ENCODE measurements around the gene SCAF4.
"Not testable (repeated sequence)": the region's sequence is repeated elsewhere in the genome, so short reads cannot be mapped to it uniquely, and the experiment has no call there.

Gene SCAF4

DNA sequence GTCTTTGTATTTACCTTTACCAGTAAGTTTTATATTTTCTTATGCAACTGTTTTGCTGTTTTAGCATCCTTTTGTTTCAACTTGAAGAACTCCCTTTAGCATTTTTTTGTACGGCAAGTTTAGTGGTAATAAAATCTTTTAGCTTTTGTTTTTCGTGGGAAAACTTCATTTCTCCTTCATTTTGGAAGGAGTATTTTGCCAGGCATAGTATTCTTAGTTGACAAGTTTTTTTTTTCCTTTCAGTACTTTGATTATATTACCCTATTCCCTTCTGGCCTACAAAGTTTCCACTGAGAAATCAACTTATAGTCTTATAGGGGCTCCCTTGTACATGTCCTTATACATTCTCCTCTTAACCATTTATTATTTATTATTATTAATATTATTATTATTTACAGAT, 95.0 kb downstream of the SCAF4 start:
- Mint-ChIP-seq H3K4me1 (no peaks in the 10 kb centered on the region), H3K27ac (no peak overlapping the region), H3K9me3 (peaks cover 19% of the 10 kb centered on the region), H3K4me3 (no peak overlapping the region), H3K27me3 (ENCODE audit: low read depth) (peaks cover 3% of the 10 kb centered on the region), H3K36me3 (ENCODE audit: low read depth) (peaks cover 4% of the 10 kb centered on the region)
- TF ChIP-seq, protein P1, sequence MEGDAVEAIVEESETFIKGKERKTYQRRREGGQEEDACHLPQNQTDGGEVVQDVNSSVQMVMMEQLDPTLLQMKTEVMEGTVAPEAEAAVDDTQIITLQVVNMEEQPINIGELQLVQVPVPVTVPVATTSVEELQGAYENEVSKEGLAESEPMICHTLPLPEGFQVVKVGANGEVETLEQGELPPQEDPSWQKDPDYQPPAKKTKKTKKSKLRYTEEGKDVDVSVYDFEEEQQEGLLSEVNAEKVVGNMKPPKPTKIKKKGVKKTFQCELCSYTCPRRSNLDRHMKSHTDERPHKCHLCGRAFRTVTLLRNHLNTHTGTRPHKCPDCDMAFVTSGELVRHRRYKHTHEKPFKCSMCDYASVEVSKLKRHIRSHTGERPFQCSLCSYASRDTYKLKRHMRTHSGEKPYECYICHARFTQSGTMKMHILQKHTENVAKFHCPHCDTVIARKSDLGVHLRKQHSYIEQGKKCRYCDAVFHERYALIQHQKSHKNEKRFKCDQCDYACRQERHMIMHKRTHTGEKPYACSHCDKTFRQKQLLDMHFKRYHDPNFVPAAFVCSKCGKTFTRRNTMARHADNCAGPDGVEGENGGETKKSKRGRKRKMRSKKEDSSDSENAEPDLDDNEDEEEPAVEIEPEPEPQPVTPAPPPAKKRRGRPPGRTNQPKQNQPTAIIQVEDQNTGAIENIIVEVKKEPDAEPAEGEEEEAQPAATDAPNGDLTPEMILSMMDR (IDR thresholded peaks at IDR 0.05; ENCODE audit: unreplicated experiment in 3 of 3) = no peak

DNA sequence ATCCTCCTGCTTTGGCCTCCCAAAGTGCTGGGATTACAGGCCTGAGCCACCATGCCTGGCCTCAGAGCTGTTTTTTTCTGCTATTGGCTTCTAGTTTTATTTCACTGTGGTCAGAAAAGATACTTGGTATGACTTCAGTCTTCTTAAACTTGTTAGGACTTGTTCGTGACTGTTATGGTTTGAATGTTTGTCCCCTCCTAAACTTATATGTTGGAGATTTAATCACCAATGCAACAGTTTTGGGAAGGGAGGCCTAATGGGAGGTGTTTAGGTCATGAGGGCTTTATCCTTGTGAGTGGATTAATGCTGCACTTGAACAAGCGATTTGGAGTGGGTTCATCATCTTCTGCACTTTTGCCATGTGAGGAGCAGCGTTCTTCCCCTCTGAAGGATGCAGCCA, 96.9 kb downstream of the SCAF4 start:
- TF ChIP-seq, protein P1 (IDR thresholded peaks at IDR 0.05; ENCODE audit: unreplicated experiment in 3 of 3) = no peak
- Mint-ChIP-seq H3K9me3 (peaks cover 17% of the 10 kb centered on the region), H3K27ac (no peak overlapping the region), H3K27me3 (ENCODE audit: low read depth) (peaks cover 3% of the 10 kb centered on the region), H3K4me3 (no peak overlapping the region), H3K4me1 (peaks cover 3% of the 10 kb centered on the region), H3K36me3 (ENCODE audit: low read depth) (peaks cover 4% of the 10 kb centered on the region)

DNA sequence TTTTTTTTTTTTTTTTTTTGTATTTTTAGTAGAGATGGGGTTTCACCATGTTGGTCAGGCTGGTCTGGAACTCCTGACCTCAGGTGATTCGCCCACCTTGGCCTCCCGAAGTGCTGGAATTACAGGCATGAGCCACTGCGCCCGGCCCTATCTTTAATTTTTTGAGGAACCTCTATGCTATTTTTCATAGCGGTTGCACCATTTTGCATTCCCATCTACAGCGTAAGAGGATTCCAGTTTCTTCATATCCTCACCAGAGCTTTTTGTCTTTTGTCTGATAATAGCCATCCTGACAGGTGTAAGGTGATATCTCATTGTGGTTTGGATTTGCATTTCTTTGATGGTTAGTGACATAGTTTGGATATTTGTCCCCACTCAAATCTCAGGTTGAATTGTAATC, 100.0 kb downstream of the SCAF4 start:
- H3K4me1 Mint-ChIP-seq; H3K27ac Mint-ChIP-seq; H3K9me3 Mint-ChIP-seq; H3K36me3 Mint-ChIP-seq (ENCODE audit: low read depth); H3K4me3 Mint-ChIP-seq; H3K27me3 Mint-ChIP-seq (ENCODE audit: low read depth): not testable (repeated sequence)

DNA sequence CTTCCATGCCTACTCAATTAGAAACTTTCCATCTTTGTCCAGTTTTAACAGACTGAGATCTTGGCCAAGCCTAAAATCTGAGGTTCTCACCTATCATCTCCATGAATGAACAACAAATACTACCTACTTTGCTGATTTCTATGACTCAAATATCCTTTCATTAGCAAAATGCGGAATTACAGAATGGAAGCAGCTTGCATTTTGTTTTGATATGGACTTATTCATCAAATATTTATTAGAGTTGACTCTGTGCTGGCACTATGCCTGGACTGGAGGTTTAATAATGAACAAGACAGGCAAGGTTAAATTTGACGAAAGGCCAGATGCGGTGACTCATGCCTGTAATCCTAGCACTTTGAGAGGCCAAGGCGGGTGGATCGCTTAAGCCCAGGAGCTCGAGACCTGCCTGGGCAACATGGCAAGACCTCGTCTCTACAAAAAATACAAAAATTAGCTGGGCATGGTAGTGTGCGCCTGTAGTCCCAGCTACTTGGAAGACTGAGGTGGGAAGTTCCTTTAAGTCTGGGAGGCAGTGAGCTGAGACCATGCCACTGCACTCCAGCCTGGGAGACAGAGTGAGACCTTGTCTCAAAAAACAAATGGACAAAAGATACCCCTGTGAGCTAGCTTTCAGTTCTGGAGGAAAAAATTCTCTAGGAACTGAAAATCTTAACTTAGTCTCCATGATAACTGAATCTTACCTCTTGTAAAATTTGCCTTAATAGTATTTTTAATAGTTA, 101.8 kb downstream of the SCAF4 start:
- Mint-ChIP-seq H3K27ac (peak overlapping the region in 2 of 3 experiments; percentile 5 to 33), H3K36me3 (ENCODE audit: low read depth) (no peaks in the 10 kb centered on the region), H3K4me3 (no peak overlapping the region), H3K4me1 (peaks cover 7% of the 10 kb centered on the region), H3K27me3 (ENCODE audit: low read depth) (peaks cover 3% of the 10 kb centered on the region), H3K9me3 (peaks cover under 1% of the 10 kb centered on the region)
- TF ChIP-seq, protein P1 (IDR thresholded peaks at IDR 0.05; ENCODE audit: unreplicated experiment in 3 of 3) = no peak

DNA sequence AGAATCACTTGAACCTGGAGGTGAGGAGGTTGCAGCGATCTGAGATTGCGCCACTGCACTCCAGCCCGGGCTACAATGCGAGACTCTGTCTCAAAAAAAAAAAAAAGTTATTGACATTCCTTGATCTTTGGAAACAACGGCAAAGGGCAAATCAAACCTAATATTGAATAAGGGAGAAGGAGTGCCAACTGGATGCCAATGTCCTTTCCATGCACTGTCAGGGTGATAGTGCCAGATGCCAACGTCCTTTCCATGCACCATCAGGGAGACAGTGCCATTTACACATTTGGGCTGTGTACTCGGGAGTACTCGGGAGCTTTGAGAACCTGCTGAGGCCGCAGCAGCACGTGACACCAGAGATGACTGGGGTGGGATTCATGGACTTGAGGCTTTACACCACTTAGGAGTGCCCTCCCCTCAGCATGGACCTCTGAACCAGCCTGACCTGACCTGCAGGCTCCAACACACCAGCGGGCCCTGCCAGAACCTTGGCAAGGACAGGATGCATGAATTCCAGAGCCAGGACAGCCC, 106.9 kb downstream of the SCAF4 start:
- H3K36me3 Mint-ChIP-seq (ENCODE audit: low read depth) = no peaks in the 10 kb centered on the region
- peaks cover 4% of the 10 kb centered on the region for H3K4me1 Mint-ChIP-seq
- no peak overlapping the region for H3K27ac Mint-ChIP-seq
- H3K27me3 Mint-ChIP-seq (ENCODE audit: low read depth) = no peaks in the 10 kb centered on the region
- TF ChIP-seq, protein P1 (IDR thresholded peaks at IDR 0.05; ENCODE audit: unreplicated experiment in 3 of 3) = no peak
- H3K4me3 Mint-ChIP-seq = no peak overlapping the region
- no peaks in the 10 kb centered on the region for H3K9me3 Mint-ChIP-seq

DNA sequence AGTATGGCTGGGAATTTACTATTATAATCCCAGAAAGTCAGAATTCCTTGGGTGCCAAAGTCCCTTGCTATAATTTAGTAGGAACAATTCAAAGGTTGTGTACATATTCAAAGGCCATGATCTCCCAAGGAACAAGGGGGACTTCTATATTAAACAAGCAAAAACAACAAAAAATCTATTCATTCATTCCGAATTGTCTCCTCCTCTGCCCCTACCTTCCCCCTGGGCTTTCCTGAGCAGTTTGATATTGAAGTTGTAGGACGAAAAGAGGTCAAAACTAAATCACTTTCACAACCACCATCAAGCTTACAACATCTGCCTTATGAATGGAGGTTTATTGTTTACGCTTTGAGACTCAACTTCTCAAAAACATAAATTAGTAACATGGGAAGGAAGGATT, 107.7 kb downstream of the SCAF4 start:
- Mint-ChIP-seq H3K9me3 (peaks cover under 1% of the 10 kb centered on the region), H3K4me1 (no peaks in the 10 kb centered on the region), H3K36me3 (ENCODE audit: low read depth) (no peaks in the 10 kb centered on the region), H3K4me3 (no peak overlapping the region), H3K27ac (no peak overlapping the region), H3K27me3 (ENCODE audit: low read depth) (no peaks in the 10 kb centered on the region)
- TF ChIP-seq, protein P1 (IDR thresholded peaks at IDR 0.05; ENCODE audit: unreplicated experiment in 3 of 3) = no peak

Measured in nephron (organoid).